H9 (cell line): ENCODE data around the gene BICD2. TPM values are rescaled to one million over a fixed set of nuclear protein-coding genes. Genes with fewer than 3 reads are reported as not detected.
A peak's percentile ranks its signal among the peaks of the same experiment; 100 is the strongest.

ENCODE experiments used
- DNase-seq: peaks from one replicate; pipeline ENCODE4 v3.0.0-alpha.2; 2017
- H2AFZ ChIP-seq: one replicate; pipeline ENCODE4 v1.6.1; 2013; ENCODE audit warnings: mild to moderate bottlenecking, low read length, control low read depth, moderate library complexity
- H2AK5ac ChIP-seq: 2 replicates; pipeline ENCODE4 v1.6.1; 2013; ENCODE audit warnings: low read length, control low read depth, mixed read lengths; ENCODE audit not compliant: insufficient read length
- H2BK120ac ChIP-seq: one replicate; pipeline ENCODE4 v1.6.1; 2013; ENCODE audit warnings: low read depth, mild to moderate bottlenecking, low read length, control low read depth, inconsistent platforms; ENCODE audit not compliant: poor library complexity, severe bottlenecking
- H2BK12ac ChIP-seq: 2 replicates; pipeline ENCODE4 v1.6.1; 2013; ENCODE audit warnings: low read length, control low read depth, mixed read lengths, low read depth; ENCODE audit not compliant: insufficient read length
- H2BK15ac ChIP-seq: 2 replicates; pipeline ENCODE4 v1.6.1; 2013; ENCODE audit warnings: low read depth, low read length, control low read depth
- H2BK20ac ChIP-seq: one replicate; pipeline ENCODE4 v1.6.1; 2013; ENCODE audit warnings: low read depth, mild to moderate bottlenecking, low read length, control low read depth, inconsistent platforms; ENCODE audit not compliant: poor library complexity, severe bottlenecking
- H2BK5ac ChIP-seq: 2 replicates; pipeline ENCODE4 v1.6.1; 2013; ENCODE audit warnings: low read length, control low read depth, mixed read lengths; ENCODE audit not compliant: insufficient read length
- H3K14ac ChIP-seq: 2 replicates; pipeline ENCODE4 v1.6.1; 2013; ENCODE audit warnings: low read length, control low read depth; ENCODE audit not compliant: insufficient read depth
- H3K18ac ChIP-seq: 2 replicates; pipeline ENCODE4 v1.6.1; 2013; ENCODE audit warnings: low read depth, mild to moderate bottlenecking, mixed read lengths, low read length, control low read depth; ENCODE audit not compliant: insufficient read length
- H3K23ac ChIP-seq: 2 replicates; pipeline ENCODE4 v1.6.1; 2013; ENCODE audit warnings: low read length, control low read depth, mixed read lengths, low read depth; ENCODE audit not compliant: insufficient read length
- H3K23me2 ChIP-seq: 2 replicates; pipeline ENCODE4 v1.6.1; 2013; ENCODE audit warnings: low read depth, mild to moderate bottlenecking, mixed read lengths, low read length, control low read depth; ENCODE audit not compliant: insufficient read length, poor library complexity, severe bottlenecking
- H3K27ac ChIP-seq: 2 replicates; pipeline ENCODE4 v1.5.1; 2013; ENCODE audit warnings: low read length, control low read depth, mixed read lengths, low read depth; ENCODE audit not compliant: insufficient read length
- H3K27me3 ChIP-seq: 2 replicates; pipeline ENCODE4 v1.6.1; 2013; ENCODE audit warnings: low read length, control low read depth, inconsistent platforms; ENCODE audit not compliant: insufficient read depth
- H3K4ac ChIP-seq: 2 replicates; pipeline ENCODE4 v1.6.1; 2013; ENCODE audit warnings: low read depth, mild to moderate bottlenecking, control low read depth, inconsistent platforms, low read length, moderate library complexity
- H3K4me1 ChIP-seq: 2 replicates; pipeline ENCODE4 v1.6.1; 2013; ENCODE audit warnings: low read length, control low read depth, inconsistent platforms; ENCODE audit not compliant: insufficient read depth
- H3K4me2 ChIP-seq: 2 replicates; pipeline ENCODE4 v1.6.1; 2013; ENCODE audit warnings: low read length, control low read depth, mixed read lengths; ENCODE audit not compliant: insufficient read length, insufficient read depth
- H3K56ac ChIP-seq: 2 replicates; pipeline ENCODE4 v1.6.1; 2013; ENCODE audit warnings: low read depth, mild to moderate bottlenecking, mixed read lengths, low read length, control low read depth; ENCODE audit not compliant: insufficient read length
- H3K79me1 ChIP-seq: 2 replicates; pipeline ENCODE4 v1.6.1; 2013; ENCODE audit warnings: low read depth, mild to moderate bottlenecking, moderate library complexity, low read length, control low read depth, inconsistent platforms; ENCODE audit not compliant: insufficient read depth, poor library complexity, severe bottlenecking
- H3K79me2 ChIP-seq: 2 replicates; pipeline ENCODE4 v1.6.1; 2013; ENCODE audit warnings: low read length, control low read depth, inconsistent platforms; ENCODE audit not compliant: insufficient read depth
- H3K9ac ChIP-seq: 2 replicates; pipeline ENCODE4 v1.6.1; 2013; ENCODE audit warnings: low read length, control low read depth, mixed read lengths; ENCODE audit not compliant: insufficient read length; ENCODE audit errors: extremely low read depth
- H3K9me3 ChIP-seq: one replicate; pipeline ENCODE4 v1.6.1; 2013; ENCODE audit warnings: low read depth, low read length, inconsistent platforms; ENCODE audit not compliant: control insufficient read depth
- H3T11ph ChIP-seq: one replicate; pipeline ENCODE4 v1.6.1; 2013; ENCODE audit warnings: mild to moderate bottlenecking, low read length, control low read depth, inconsistent platforms
- H4K20me1 ChIP-seq: one replicate; pipeline ENCODE4 v1.6.1; 2013; ENCODE audit not compliant: control insufficient read depth, insufficient read length, insufficient read depth
- H4K5ac ChIP-seq: 2 replicates; pipeline ENCODE4 v1.6.1; 2013; ENCODE audit warnings: low read depth, mild to moderate bottlenecking, mixed read lengths, low read length, control low read depth; ENCODE audit not compliant: insufficient read length
- H4K8ac ChIP-seq: replicated peaks from 2 replicates; pipeline ENCODE4 v1.6.1; 2013; ENCODE audit warnings: low read length, control low read depth, mixed read lengths, low read depth; ENCODE audit not compliant: insufficient read length
- H4K91ac ChIP-seq: 2 replicates; pipeline ENCODE4 v1.6.1; 2013; ENCODE audit warnings: low read depth, mild to moderate bottlenecking, moderate library complexity, mixed read lengths, low read length, control low read depth; ENCODE audit not compliant: insufficient read length
- H3K27ac Mint-ChIP-seq, 3 experiments: 2 replicates in 2 of 3; 3 replicates in 1 of 3; pipeline ENCODE4 v1.8.0; 2020 to 2021; ENCODE audit warnings: mixed read lengths in 3 of 3, mild to moderate bottlenecking in 1 of 3, moderate library complexity in 1 of 3
- H3K27me3 Mint-ChIP-seq: 2 replicates; pipeline ENCODE4 v1.8.0; 2021; ENCODE audit warnings: low read depth, mild to moderate bottlenecking, moderate library complexity, mixed read lengths
- H3K36me3 Mint-ChIP-seq, 3 experiments: 2 replicates in 2 of 3; 3 replicates in 1 of 3; pipeline ENCODE4 v1.8.0; 2020 to 2021; ENCODE audit warnings: low read depth in 3 of 3, mixed read lengths in 3 of 3; ENCODE audit not compliant: insufficient read depth in 1 of 3
- H3K4me1 Mint-ChIP-seq, 2 experiments: 2 replicates each; pipeline ENCODE4 v1.8.0; 2020; ENCODE audit warnings: mixed read lengths in 2 of 2
- H3K4me3 Mint-ChIP-seq, 2 experiments: 2 replicates in 1 of 2; 3 replicates in 1 of 2; pipeline ENCODE4 v1.8.0; 2020 to 2021; ENCODE audit warnings: mild to moderate bottlenecking in 2 of 2, mixed read lengths in 2 of 2, moderate library complexity in 1 of 2
- H3K9me3 Mint-ChIP-seq, 2 experiments: 2 replicates in 1 of 2; 3 replicates in 1 of 2; pipeline ENCODE4 v1.8.0; 2020; ENCODE audit warnings: mild to moderate bottlenecking in 2 of 2, mixed read lengths in 2 of 2, moderate library complexity in 1 of 2
- CTCF ChIP-seq: fragments of 200-600 bp; sonication (generic); conservative IDR thresholded peaks from 3 replicates; pipeline ENCODE4 v1.8.0; 2021; ENCODE audit warnings: antibody characterized with exemption, mild to moderate bottlenecking
- WGBS: extraction: QIAGEN DNeasy Blood & Tissue Kit; methylation state at CpG from one replicate; pipeline ENCODE4 v1.1.7; 2013; ENCODE audit warnings: missing lambda C conversion rate, low lambda C conversion rate, mixed read lengths; ENCODE audit not compliant: insufficient read length; ENCODE audit errors: extremely low coverage; 5-methylcytosine and 5-hydroxymethylcytosine counted together
- total RNA-seq: library from RNA; stranded (reverse); gene quantifications from 2 replicates; pipeline ENCODE4 v1.2.1, GENCODE V29; 2021

Gene BICD2
- total RNA-seq, 1 experiment from 2014 or later, result 22.3 TPM

- no peaks in the 10 kb centered on the region for H3K79me1 ChIP-seq
- no peaks in the 10 kb centered on the region for H3K4me1 ChIP-seq
- peaks cover 3% of the 10 kb centered on the region for H4K20me1 ChIP-seq
- no peaks in the 10 kb centered on the region for H3K9me3 ChIP-seq
- no peak overlapping the region for H2BK20ac ChIP-seq
- no peaks in the 10 kb centered on the region for H3K23me2 ChIP-seq
- Mint-ChIP-seq H3K4me1 (no peaks in the 10 kb centered on the region), H3K27ac (no peak overlapping the region), H3K9me3 (no peaks in the 10 kb centered on the region), H3K4me3 (no peak overlapping the region), H3K36me3 (peaks cover 12 to 54% (median 34%) of the 10 kb centered on the region in 3 experiments), H3K27me3 (no peaks in the 10 kb centered on the region)
- H3K56ac ChIP-seq, result no peak overlapping the region
- no peak overlapping the region for H2BK5ac ChIP-seq
- H2BK12ac ChIP-seq, result no peak overlapping the region
- H3K18ac ChIP-seq, result no peak overlapping the region
- no peak for TF ChIP-seq CTCF
- H3K23ac ChIP-seq, result no peak overlapping the region
- no peak overlapping the region for H2AK5ac ChIP-seq
- no peak overlapping the region for H3K14ac ChIP-seq
- no peak overlapping the region for H3T11ph ChIP-seq
- no peak overlapping the region for H3K4me2 ChIP-seq
- no peak overlapping the region for H4K8ac ChIP-seq
- DNase-seq, result peak; percentile 18
- H2BK15ac ChIP-seq, result no peak overlapping the region
- H3K9ac ChIP-seq, result no peak overlapping the region
- H2BK120ac ChIP-seq, result no peak overlapping the region
- no CpG with 5 or more reads among the region's 4 CpGs for WGBS
- no peak overlapping the region for H3K4ac ChIP-seq
- H4K91ac ChIP-seq, result no peak overlapping the region
- H2AFZ ChIP-seq, result no peak overlapping the region
- H3K27ac ChIP-seq, result no peak overlapping the region
- no peak overlapping the region for H4K5ac ChIP-seq
- no peaks in the 10 kb centered on the region for H3K27me3 ChIP-seq
- no peaks in the 10 kb centered on the region for H3K79me2 ChIP-seq
Observed at GRCh38 chr9:92725266-92725545, 39.4 kb downstream of the BICD2 start.
